ENCODE results near the gene DPH2.

The DPH2 gene

GRCh38 chr1:43969746-43970466, at the start of gene DPH2:
TSS of gene DPH2 (plus strand) at chr1:43970010. CDS start at chr1:43970176, 166 bp downstream.
- TF ChIP-seq GATA2 (IDR thresholded peaks at IDR 0.05; ENCODE audit: low read depth, low read length): no peak
- no peak for TF ChIP-seq GATA3 (IDR thresholded peaks at IDR 0.05; ENCODE audit: low read depth, low read length)

GRCh38 chr1:43921022-43921421, 48.8 kb upstream of the DPH2 start:
- TF ChIP-seq GATA2 (IDR thresholded peaks at IDR 0.05; ENCODE audit: low read depth, low read length) (no peak), GATA3 (IDR thresholded peaks at IDR 0.05; ENCODE audit: low read depth, low read length) (no peak)

GRCh38 chr1:43924516-43924915, 45.3 kb upstream of the DPH2 start:
- TF ChIP-seq GATA3 (IDR thresholded peaks at IDR 0.05; ENCODE audit: low read depth, low read length) (no peak), GATA2 (IDR thresholded peaks at IDR 0.05; ENCODE audit: low read depth, low read length) (no peak)

GRCh38 chr1:43925846-43926245, 44.0 kb upstream of the DPH2 start:
- TF ChIP-seq GATA2 (IDR thresholded peaks at IDR 0.05; ENCODE audit: low read depth, low read length): no peak
- no peak for TF ChIP-seq GATA3 (IDR thresholded peaks at IDR 0.05; ENCODE audit: low read depth, low read length)

GRCh38 chr1:43930168-43930948, 39.5 kb upstream of the DPH2 start:
- TF ChIP-seq GATA2 (IDR thresholded peaks at IDR 0.05; ENCODE audit: low read depth, low read length) (no peak), GATA3 (IDR thresholded peaks at IDR 0.05; ENCODE audit: low read depth, low read length) (no peak)

- TF ChIP-seq GATA2 (IDR thresholded peaks at IDR 0.05; ENCODE audit: low read depth, low read length): no peak
- TF ChIP-seq GATA3 (IDR thresholded peaks at IDR 0.05; ENCODE audit: low read depth, low read length): no peak
Measured at GRCh38 chr1:43930949-43931275, 38.9 kb upstream of the DPH2 start.

- TF ChIP-seq GATA2 (IDR thresholded peaks at IDR 0.05; ENCODE audit: low read depth, low read length) (no peak), GATA3 (IDR thresholded peaks at IDR 0.05; ENCODE audit: low read depth, low read length) (no peak)
Measured at GRCh38 chr1:43931711-43932660, 37.8 kb upstream of the DPH2 start.

- no peak for TF ChIP-seq GATA3 (IDR thresholded peaks at IDR 0.05; ENCODE audit: low read depth, low read length)
- no peak for TF ChIP-seq GATA2 (IDR thresholded peaks at IDR 0.05; ENCODE audit: low read depth, low read length)
Measured at GRCh38 chr1:43932786-43933385, 36.9 kb upstream of the DPH2 start.

GRCh38 chr1:43933386-43934100, 36.3 kb upstream of the DPH2 start, which contains the start of gene ARTN:
TSS of gene ARTN (plus strand) at chr1:43933801. CDS start at chr1:43935657, 1,856 bp downstream.
- TF ChIP-seq GATA2 (IDR thresholded peaks at IDR 0.05; ENCODE audit: low read depth, low read length): no peak
- TF ChIP-seq GATA3 (IDR thresholded peaks at IDR 0.05; ENCODE audit: low read depth, low read length): no peak

GRCh38 chr1:43934101-43934985, 35.5 kb upstream of the DPH2 start:
- no peak for TF ChIP-seq GATA3 (IDR thresholded peaks at IDR 0.05; ENCODE audit: low read depth, low read length)
- TF ChIP-seq GATA2 (IDR thresholded peaks at IDR 0.05; ENCODE audit: low read depth, low read length): no peak

- TF ChIP-seq GATA3 (IDR thresholded peaks at IDR 0.05; ENCODE audit: low read depth, low read length) (no peak), GATA2 (IDR thresholded peaks at IDR 0.05; ENCODE audit: low read depth, low read length) (no peak)
Measured at GRCh38 chr1:43934986-43935324, 34.9 kb upstream of the DPH2 start.

GRCh38 chr1:43935711-43936427, 33.9 kb upstream of the DPH2 start:
- TF ChIP-seq GATA2 (IDR thresholded peaks at IDR 0.05; ENCODE audit: low read depth, low read length) (no peak), GATA3 (IDR thresholded peaks at IDR 0.05; ENCODE audit: low read depth, low read length) (no peak)
